AG04449 (cell line): ENCODE results near the gene TMEM165.
"Not testable (repeated sequence)": the region's sequence is repeated elsewhere in the genome, so short reads cannot be mapped to it uniquely, and the experiment has no call there.

Experiments used
- CTCF ChIA-PET: fragments of 350-600 bp; formaldehyde crosslinking; extraction: SDS; loops from one replicate; lab custom pipeline; 2021; ENCODE audit warnings: antibody characterized with exemption; lab: Yijun Ruan, JAX
- POLR2A ChIA-PET: fragments of 400-600, 350-600 bp; formaldehyde crosslinking; extraction: SDS; loops from one replicate; lab custom pipeline; 2020; ENCODE audit warnings: antibody characterized with exemption, inconsistent platforms; lab: Yijun Ruan, JAX
- DNase-seq: peaks from one replicate; pipeline ENCODE4 v3.0.0-alpha.2; 2010; ENCODE audit warnings: low read depth, low spot score
- H3K4me3 ChIP-seq: 2 replicates; pipeline ENCODE4 v1.5.1; 2011; ENCODE audit warnings: low read depth, mild to moderate bottlenecking, control low read depth, low read length
- CTCF ChIP-seq: IDR thresholded peaks from one replicate; pipeline ENCODE4 v1.5.1; 2011; ENCODE audit warnings: mild to moderate bottlenecking, moderate library complexity, low read length, control low read depth, inconsistent platforms; ENCODE audit not compliant: insufficient read depth; ENCODE audit errors: missing control alignments

The TMEM165 gene

GRCh38 chr4:55358246-55358645 is 37.5 kb upstream of the TMEM165 start:
- POLR2A ChIA-PET = no interaction called here
- TF ChIP-seq CTCF = no peak

GRCh38 chr4:55358668-55359067 is 37.1 kb upstream of the TMEM165 start:
- no peak overlapping the region for H3K4me3 ChIP-seq
- POLR2A ChIA-PET = interaction anchor here (1.2 kb wide), 1 partner anchor 37 kb away, joined by 4 read pairs; the partner anchor contains the start of gene TMEM165
- TF ChIP-seq CTCF = no peak
- CTCF ChIA-PET = interaction anchor here (0.9 to 3.0 kb wide), 5 partner anchors 8 to 388 kb away, joined by 3 to 27 read pairs (median 3); partner anchors contain the start of gene SRD5A3
- DNase-seq = peak; percentile 65

More at GRCh38 chr4:55358246-55358645, 37.5 kb upstream of the TMEM165 start:
- no peak overlapping the region for H3K4me3 ChIP-seq
- CTCF ChIA-PET = interaction anchor here (2.2 to 3.9 kb wide), 3 partner anchors 12 to 387 kb away, joined by 7 to 35 read pairs (median 27); partner anchors contain the start of gene SRD5A3
- no peak for DNase-seq

GRCh38 chr4:55359397-55359916 is 36.3 kb upstream of the TMEM165 start:
- no peak for DNase-seq
- CTCF ChIA-PET = interaction anchor here (0.8 to 3.0 kb wide), 7 partner anchors 9 to 388 kb away, joined by 3 to 27 read pairs (median 3); partner anchors contain the start of gene SRD5A3
- POLR2A ChIA-PET = interaction anchor here (1.2 kb wide), 1 partner anchor 36 kb away, joined by 4 read pairs; the partner anchor contains the start of gene TMEM165
- TF ChIP-seq CTCF = no peak
- H3K4me3 ChIP-seq = no peak overlapping the region

- H3K4me3 ChIP-seq, DNase-seq, POLR2A ChIA-PET: not testable (repeated sequence)
- CTCF ChIA-PET = interaction anchor here (0.6 to 2.3 kb wide), 3 partner anchors 10 to 30 kb away, joined by 3 to 7 read pairs (median 5); partner anchors contain the start of gene SRD5A3
Observed at GRCh38 chr4:55362938-55363337, 32.8 kb upstream of the TMEM165 start.

GRCh38 chr4:55363691-55364351 is 31.9 kb upstream of the TMEM165 start:
- POLR2A ChIA-PET = no interaction called here

More at GRCh38 chr4:55363691-55364351, 31.9 kb upstream of the TMEM165 start:
- DNase-seq = no peak
- TF ChIP-seq CTCF = no peak
- H3K4me3 ChIP-seq = no peak overlapping the region
- CTCF ChIA-PET = interaction anchor here (0.6 to 2.3 kb wide), 3 partner anchors 17 to 31 kb away, joined by 3 to 9 read pairs (median 7); partner anchors contain the start of gene SRD5A3
